ENCODE data around the gene SOX5.

The SOX5 gene

DNA sequence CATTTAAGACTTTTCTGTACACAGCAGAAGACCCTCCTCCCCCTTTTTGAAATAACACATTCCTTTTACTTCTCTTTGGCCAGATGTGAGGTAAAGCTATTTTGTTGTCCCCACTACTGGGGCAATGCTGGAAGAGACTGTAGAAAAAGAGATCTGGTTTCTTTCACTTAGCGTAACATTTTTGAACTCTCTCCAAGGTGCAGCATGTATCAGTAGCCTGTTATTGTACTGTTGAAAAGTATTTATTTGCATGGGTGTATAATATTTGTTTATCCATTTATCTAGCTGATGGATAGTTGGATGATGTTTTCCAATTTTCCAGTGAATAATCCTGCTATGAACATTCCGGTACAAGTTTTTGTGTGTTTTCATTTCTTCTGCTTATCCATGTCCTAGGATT is 335.2 kb downstream of the SOX5 start:
- no peak for DNase-seq (ENCODE audit: low read depth in 3 of 3)

DNA sequence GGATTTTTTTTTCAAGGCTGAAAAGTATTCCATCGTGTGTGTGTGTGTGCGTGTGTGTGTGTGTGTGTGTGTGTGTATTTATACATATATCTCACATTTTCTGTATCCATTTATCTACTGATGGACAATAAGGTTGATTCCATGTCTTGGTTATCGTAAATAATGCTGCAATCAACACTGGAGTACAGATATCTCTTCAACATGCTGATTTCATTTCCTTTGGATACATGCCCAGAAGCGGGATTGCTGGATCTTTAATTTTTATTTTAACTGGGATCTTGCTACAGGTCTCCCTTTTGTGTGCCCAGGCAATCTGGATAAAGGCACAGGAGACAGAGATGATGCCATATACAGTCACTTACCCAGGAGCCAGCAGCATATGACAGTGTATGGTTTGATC is 338.1 kb downstream of the SOX5 start:
- DNase-seq (ENCODE audit: low read depth in 3 of 3): no peak

DNA sequence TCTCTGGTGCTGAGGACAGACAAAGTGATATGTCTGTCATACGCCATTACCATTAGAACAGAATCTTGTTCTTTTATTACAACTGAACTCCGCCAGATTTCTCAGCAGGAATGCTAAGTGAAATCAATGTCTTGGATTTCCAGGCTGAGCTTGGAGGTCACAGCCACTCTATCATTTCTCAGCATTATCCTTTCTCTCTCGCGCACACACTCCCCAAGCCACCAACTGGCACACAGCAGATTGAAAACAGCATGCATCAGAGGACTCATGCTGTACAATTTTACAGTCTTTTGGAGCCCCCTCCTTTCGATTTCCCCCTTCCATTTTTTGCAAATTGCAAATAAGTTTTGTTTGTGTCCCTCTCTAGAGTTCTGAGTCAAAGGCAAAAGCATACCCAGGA is 348.6 kb downstream of the SOX5 start:
- DNase-seq (ENCODE audit: low read depth in 3 of 3): no peak

GRCh38 chr12:23596568-23596967 is 352.9 kb downstream of the SOX5 start:
- DNase-seq (ENCODE audit: low read depth in 3 of 3): no peak

DNA sequence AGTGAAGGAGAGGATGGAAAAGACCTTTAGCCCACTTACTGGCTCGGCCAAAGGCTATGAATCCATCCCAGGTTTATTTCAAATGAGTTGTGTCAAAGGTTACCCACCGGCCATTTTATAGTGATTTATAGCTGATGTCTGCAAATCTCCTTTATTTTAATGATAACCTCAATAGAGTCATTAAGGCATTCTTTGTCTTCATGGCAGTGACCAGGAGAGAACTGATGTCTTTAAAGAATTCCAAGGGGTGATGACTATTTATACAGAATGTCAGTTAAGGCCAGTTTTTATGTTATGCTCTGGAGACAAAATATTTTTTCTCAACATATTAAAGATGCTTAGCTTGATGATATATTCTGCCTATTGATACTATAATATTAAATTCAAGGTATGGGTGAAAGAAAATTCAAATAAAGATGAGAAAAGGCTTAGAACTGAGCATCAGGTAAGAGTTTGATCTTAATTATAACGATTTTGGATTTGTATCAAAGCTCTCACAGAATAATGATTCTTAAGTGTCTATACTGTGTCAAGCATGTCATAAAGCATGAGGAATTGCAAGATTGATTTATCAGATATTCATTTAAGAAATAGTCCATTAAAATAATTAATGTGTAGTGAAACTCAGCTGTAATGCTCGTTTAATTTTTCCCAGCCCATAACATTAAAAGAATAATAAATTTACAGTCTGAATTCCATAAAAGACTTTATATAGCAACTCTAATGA is 361.5 kb downstream of the SOX5 start:
- DNase-seq (ENCODE audit: low read depth in 3 of 3): no peak

GRCh38 chr12:23585782-23586163 is 363.7 kb downstream of the SOX5 start:
- no peak for DNase-seq (ENCODE audit: low read depth in 3 of 3)

DNA sequence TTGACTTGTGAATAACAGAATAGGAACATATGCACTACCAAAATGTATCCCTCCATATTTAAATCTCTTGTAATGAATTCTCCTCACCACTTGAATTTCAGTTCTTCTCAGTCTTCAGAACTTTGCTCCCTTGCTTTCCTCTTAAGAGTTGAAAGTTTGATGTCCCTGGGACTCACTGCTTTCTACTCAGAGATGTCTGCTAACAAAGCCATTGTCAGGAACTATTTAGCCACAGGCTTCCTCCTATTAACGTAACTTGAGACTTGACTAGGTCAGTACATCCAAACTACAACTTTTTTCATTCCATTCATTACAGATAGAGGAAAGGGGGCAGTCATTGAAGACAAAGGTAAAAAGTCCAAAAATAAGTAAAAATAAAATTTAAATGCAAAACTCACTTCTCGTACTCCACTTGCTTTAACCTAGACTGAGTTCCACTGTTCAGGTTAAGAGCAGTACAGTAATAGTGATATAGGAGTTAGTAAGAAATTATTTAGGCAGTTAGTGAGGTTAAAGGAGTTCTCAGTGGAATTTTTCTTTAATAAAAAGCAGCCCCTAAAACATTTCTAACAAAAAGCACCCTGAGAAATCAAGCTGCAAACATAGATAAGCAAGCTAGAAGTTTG is 364.2 kb downstream of the SOX5 start:
- DNase-seq (ENCODE audit: low read depth in 3 of 3): no peak

DNA sequence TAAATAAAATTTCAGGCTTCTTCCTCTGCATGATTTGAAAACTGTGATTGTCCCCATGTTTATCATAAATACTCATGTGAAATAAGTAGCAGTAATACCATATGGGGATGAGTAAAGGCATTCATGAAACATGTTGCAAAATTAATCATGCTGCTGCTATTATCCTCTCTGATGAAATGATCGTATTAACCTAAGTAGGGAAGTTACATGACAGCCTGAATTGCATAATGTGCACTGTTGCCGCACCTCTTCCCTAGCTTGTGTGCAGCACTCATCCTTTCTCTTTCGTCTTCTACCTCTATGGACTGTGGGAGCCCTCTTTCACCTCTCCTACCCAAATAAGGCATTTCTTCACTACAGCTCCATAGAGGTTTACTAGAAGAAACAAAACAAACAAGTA is 367.6 kb downstream of the SOX5 start:
- DNase-seq (ENCODE audit: low read depth in 3 of 3): no peak

DNA sequence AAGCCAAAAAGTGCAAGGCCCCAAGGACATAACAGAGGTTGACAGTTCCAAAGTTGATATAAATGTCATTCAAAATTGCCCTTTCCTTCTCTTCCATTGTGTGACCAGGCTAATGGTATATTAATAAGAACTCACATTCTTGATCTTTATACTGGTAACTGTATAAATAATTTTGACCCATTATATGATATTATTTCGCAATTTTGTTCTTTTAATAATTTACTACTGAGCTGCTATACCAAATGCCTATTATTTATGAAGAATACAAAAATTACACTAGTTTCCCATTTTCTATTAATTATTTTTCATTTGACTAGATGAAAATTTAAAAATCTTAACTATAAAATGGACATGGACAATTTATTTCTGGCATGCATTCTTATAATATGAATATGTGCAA is 370.2 kb downstream of the SOX5 start:
- no peak for DNase-seq (ENCODE audit: low read depth in 3 of 3)

DNA sequence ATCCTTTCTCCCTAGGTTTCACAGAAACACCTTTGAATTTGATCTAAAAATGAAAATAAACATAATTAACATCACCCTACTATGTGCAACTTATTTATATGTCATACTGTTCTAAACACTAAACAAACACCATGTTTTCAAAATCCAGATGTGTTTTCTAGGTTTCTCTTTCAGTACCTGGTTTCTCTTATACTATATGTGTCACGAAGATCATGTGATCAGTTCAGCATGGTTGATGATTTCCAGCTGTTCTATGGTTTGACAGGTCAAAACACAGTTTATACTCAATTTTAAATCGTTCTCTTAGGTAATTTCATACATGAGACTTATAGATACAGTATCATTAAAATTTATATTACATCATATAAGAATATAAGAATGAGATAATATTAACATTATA is 373.1 kb downstream of the SOX5 start:
- DNase-seq (ENCODE audit: low read depth in 3 of 3): no peak

DNA sequence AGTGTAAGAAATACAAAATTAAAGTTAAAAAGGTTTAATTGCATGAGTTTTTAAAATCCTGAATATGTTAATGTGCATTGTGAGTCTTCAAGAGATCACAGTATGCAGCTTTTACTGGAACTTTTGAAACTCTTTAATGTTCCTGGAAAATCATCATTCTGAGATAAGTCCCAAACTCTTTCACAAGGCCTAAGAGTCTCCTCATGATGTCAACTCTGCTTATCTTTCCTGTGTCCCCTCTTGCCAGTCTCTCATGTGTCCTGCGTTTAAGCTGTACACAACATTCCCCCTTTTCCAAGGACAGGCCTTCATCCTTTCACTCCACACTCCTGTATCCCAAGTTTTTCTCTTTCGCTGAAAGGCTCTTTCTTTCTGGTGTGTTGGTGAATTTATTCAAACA is 380.1 kb downstream of the SOX5 start:
- no peak for DNase-seq (ENCODE audit: low read depth in 3 of 3)

GRCh38 chr12:23566133-23566532 is 383.3 kb downstream of the SOX5 start:
- no peak for DNase-seq (ENCODE audit: low read depth in 3 of 3)

- DNase-seq (ENCODE audit: low read depth in 3 of 3): no peak
These were observed 384.9 kb downstream of the SOX5 start for GRCh38 chr12:23564451-23565152.

DNA sequence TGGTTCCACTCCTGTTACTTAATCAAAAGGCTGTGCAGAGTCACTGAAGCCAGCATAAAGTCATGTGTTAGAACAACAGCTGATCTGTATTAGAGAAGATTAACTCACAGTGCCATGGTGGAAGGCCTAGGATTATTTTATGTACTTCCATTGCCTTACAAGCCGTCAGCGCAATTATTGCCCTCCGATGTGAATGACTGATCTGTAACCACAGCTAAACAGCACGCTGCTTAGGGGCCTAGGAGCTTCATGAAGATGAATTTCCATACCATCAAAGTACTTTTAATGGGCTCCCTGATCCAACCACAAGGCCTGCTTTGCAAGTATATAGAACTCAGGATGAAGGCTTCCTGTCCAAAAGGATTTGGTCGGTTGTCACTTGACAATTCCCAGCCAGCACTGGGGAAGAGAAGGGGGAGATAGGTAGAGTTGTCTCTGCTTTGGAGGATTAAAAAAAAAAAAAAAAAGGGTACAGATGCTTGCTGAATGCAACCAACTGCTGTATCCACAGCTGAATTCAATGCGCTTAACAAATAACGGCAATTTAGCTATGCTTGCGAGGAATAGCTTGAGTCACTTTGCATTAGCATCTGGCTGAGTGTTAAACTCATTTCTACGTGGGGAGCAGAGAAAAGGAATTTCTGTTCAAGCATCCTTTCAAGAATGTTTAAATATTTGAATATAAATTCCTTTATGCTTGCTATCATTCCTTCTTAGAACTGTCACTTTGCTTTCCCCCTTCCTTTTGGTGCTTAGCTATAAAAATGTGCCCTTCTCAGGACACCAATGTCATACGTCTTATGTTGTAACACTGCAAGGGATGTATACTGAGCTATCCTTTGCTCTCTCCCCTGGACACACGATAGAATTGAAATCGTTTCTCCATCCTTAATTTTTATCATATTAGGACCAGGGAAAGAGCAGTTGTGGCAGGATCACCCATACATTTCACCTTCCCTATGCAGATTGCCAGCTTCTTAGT is 387.8 kb downstream of the SOX5 start:
- DNase-seq (ENCODE audit: low read depth in 3 of 3): no peak

- DNase-seq (ENCODE audit: low read depth in 3 of 3): no peak
These were observed 388.9 kb downstream of the SOX5 start for GRCh38 chr12:23560611-23561010.

DNA sequence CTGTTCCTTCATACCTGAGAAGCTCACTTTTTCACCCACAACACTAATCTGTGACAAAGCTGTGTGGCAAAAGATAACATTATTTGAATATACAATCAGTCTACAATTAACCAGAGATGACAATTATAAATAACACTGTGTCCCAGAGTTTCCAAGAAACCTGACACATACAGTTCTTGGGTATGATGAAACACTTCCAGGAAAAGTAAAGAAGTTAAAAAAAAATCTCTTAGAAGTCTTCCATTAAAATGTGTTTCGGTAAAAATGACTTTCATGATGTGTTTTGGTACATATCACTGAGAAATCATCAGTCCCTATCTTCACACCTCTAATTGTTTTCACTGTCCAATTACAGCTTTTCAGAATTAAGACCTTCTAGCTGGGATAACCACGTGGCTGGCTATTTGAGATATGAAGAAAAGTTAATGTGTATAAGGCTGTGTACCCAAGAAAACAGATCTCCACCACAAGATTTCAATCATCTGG is 390.2 kb downstream of the SOX5 start:
- DNase-seq (ENCODE audit: low read depth in 3 of 3): no peak

DNA sequence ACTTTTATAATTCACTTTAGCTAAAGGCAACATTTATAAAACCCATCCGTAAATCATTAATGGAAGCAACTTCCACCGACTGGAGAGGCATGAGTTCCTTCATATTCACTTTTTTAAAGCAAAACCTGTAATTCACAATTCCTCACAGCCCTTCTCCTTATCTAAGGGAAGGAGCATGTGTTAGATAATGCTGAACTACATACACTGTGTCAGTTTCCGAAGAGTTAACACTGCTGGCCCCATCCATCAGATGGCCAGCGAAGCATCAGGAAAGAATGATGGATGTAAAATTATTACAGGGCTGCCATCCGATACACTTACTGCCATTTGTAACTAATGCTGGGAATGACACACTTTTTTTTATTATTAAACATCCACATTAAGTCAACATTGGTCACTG is 392.8 kb downstream of the SOX5 start:
- DNase-seq (ENCODE audit: low read depth in 3 of 3): no peak

DNA sequence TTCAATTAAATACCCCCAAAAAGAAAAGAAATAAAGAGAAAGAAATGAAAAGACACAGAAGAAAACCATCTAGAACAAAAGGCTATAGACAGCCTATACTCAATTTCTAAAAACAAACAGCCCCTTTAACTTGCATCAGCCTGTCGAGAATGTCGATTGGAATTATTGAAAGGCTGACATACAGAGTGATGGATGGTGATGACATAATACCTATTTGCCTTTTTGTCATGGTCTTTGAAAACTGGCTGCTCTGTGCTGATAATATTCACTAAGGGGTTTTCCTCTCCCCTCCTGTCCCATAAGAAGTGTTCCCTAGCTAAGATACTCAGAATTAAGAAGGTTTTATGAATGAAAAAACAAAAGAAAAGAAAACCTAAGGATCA is 393.7 kb downstream of the SOX5 start:
- DNase-seq (ENCODE audit: low read depth in 3 of 3): no peak

- DNase-seq (ENCODE audit: low read depth in 3 of 3): no peak
These were observed 394.2 kb downstream of the SOX5 start for GRCh38 chr12:23555180-23555824.

GRCh38 chr12:23552417-23552816 is 397.1 kb downstream of the SOX5 start:
- DNase-seq (ENCODE audit: low read depth in 3 of 3): no peak

DNA sequence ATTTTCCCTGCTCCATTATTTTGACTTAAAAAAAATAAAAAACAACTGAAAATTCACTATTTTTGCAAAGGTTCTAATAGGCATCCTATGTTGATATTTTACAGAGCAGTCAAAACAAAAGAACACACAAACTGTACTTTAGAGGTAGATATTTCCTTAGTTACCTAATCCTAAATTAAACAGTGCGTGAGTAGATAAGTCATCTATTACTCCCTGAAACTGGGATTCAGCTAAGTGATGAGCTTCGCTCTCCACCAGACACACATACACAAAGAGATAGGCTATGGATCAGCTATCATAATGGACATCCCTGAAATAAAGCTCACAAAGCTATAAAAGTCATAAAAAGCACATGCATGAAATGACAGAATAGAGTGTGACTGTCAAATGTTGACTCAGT is 398.7 kb downstream of the SOX5 start:
- no peak for DNase-seq (ENCODE audit: low read depth in 3 of 3)

Measured in stimulated activated CD4-positive, alpha-beta T cell treated with anti-CD3 and anti-CD28 coated beads, TNF-alpha, amount 100 ng/mL, for 4 hours (primary cell).